ENCODE data around the gene KANK4.

KANK4 gene

DNA sequence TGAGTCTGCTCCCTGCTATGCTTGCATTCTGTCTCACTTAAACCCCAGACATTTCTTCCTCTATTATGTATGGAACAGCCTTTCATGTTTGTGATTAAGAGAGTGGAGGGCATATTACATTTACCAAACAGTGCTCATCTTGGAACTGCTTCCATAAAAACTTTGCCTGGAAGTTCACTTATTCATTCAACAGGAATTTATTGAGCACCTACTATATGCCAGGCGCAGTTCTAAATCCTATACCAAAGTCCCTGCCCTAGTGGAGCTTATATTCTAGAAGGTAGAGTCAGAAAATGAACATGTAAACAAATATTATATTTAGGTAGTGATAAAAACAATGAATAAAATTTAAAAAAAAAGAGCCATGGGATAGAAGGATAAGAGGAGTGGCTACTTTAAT is 49.8 kb downstream of the KANK4 start:
- Histone ChIP-seq H3K4me3 (ENCODE audit: low read depth, low read length) (no peak overlapping the region), H3K9me3 (ENCODE audit: control insufficient read depth, insufficient read depth, low read depth, low read length) (no peaks in the 10 kb centered on the region), H3K27ac (ENCODE audit: low read depth, low read length) (no peak overlapping the region), H3K27me3 (ENCODE audit: control insufficient read depth, insufficient read depth, low read length) (no peaks in the 10 kb centered on the region), H3K36me3 (ENCODE audit: control insufficient read depth, insufficient read depth, low read length) (no peaks in the 10 kb centered on the region), H3K9ac (ENCODE audit: low read length) (no peak overlapping the region), H3K4me1 (ENCODE audit: control insufficient read depth, insufficient read depth, low read length) (peaks cover 15% of the 10 kb centered on the region)

DNA sequence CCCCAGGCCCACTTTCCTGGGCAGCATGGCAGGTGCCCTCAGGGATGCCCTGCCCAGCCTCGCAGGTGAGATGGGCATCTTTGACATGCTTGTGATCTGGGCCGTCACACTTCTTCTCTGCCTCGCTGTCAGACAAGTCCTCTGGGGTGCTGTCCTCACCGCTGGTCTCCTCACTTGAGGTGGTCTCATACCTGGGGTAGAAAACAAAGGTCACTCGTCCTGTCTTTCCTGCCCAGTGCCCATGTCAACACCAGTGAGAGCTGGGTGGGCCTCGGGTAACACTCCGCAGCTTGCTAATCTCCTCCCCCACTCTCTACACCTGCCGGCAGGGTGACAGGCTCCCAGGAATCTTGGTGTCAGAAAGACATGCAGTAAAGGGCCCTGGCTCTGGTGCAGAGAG is 50.9 kb downstream of the KANK4 start:
- no peak overlapping the region for H3K4me3 ChIP-seq (ENCODE audit: low read depth, low read length)
- peaks cover 21% of the 10 kb centered on the region for H3K4me1 ChIP-seq (ENCODE audit: control insufficient read depth, insufficient read depth, low read length)
- H3K27ac ChIP-seq (ENCODE audit: low read depth, low read length): no peak overlapping the region
- H3K36me3 ChIP-seq (ENCODE audit: control insufficient read depth, insufficient read depth, low read length): no peaks in the 10 kb centered on the region
- no peak overlapping the region for H3K9ac ChIP-seq (ENCODE audit: low read length)
- no peaks in the 10 kb centered on the region for H3K9me3 ChIP-seq (ENCODE audit: control insufficient read depth, insufficient read depth, low read depth, low read length)
- no peaks in the 10 kb centered on the region for H3K27me3 ChIP-seq (ENCODE audit: control insufficient read depth, insufficient read depth, low read length)

DNA sequence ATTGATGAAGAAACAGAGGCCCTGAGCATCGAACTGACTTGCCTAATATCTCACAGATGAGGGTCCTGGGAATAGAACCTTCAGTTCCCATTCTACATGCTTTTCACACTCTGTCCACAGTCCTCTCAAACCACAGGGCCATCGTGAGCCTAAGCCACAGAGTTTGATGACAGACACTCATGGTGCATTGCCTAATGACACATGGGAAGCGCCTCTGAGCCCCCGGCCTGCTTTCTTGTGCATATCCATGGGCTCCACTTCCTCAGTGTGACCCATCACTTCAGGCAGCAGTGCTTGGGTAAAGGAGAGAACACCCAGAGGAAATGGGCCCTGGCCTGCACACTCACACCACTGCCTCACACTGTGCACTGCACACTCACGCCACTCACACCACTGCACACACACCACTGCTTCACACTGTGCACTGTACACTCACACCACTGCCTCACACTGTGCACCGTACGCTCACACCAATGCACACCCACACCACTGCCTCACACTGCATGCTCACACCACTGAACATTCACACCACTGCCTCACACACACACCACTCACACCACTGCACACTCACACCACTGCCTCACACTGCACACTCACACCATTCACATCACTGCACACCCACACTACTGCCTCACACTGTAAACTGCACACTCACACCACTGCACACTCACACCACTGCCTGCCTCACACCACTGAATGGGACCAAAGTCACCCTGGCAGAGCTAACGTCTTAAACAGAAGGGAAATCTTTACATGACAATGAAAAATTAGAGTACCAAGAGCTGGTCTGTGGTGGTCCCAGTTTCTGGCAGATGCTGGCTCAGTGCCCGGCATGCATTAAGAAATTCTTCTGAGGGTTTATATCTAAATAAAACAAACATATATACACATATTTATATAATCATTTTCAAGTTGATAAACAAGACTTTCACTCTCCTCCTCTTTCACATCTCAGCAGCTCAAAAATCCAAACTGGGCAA is 53.0 kb downstream of the KANK4 start:
- Histone ChIP-seq H3K9ac (ENCODE audit: low read length) (no peak overlapping the region), H3K36me3 (ENCODE audit: control insufficient read depth, insufficient read depth, low read length) (no peaks in the 10 kb centered on the region), H3K4me1 (ENCODE audit: control insufficient read depth, insufficient read depth, low read length) (peaks cover 12% of the 10 kb centered on the region; the same call in 1 of the 2 replicates), H3K27me3 (ENCODE audit: control insufficient read depth, insufficient read depth, low read length) (no peaks in the 10 kb centered on the region), H3K27ac (ENCODE audit: low read depth, low read length) (no peak overlapping the region), H3K4me3 (ENCODE audit: low read depth, low read length) (no peak overlapping the region), H3K9me3 (ENCODE audit: control insufficient read depth, insufficient read depth, low read depth, low read length) (no peaks in the 10 kb centered on the region)

DNA sequence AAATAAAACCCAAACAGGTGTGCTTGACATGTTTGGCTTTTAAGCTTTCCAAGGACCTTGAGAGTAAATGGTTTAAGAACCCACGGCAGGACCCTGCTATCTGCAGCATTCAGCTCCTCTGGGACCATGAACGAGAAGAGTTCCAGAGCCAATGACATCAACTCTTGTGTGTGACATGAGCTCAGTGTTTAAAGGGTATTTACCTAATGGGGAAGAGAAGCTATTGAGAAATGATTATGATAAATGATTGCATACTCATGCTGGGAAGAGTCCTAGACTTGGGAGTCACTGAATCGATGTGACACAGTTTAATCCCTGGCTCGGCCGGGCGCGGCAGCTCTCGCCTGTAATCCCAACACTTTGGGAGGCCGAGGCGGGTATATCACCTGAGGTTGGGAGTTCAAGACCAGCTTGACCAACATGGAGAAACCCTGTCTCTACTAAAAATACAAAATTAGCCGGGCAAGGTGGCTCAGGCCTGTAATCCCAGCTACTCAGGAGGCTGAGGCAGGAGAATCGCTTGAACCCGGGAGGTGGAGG is 55.4 kb downstream of the KANK4 start:
- peaks cover 10% of the 10 kb centered on the region; the same call in 1 of the 2 replicates for H3K4me1 ChIP-seq (ENCODE audit: control insufficient read depth, insufficient read depth, low read length)
- no peaks in the 10 kb centered on the region for H3K9me3 ChIP-seq (ENCODE audit: control insufficient read depth, insufficient read depth, low read depth, low read length)
- H3K36me3 ChIP-seq (ENCODE audit: control insufficient read depth, insufficient read depth, low read length): no peaks in the 10 kb centered on the region
- no peak overlapping the region for H3K27ac ChIP-seq (ENCODE audit: low read depth, low read length)
- no peak overlapping the region for H3K9ac ChIP-seq (ENCODE audit: low read length)
- no peaks in the 10 kb centered on the region for H3K27me3 ChIP-seq (ENCODE audit: control insufficient read depth, insufficient read depth, low read length)
- no peak overlapping the region for H3K4me3 ChIP-seq (ENCODE audit: low read depth, low read length)

DNA sequence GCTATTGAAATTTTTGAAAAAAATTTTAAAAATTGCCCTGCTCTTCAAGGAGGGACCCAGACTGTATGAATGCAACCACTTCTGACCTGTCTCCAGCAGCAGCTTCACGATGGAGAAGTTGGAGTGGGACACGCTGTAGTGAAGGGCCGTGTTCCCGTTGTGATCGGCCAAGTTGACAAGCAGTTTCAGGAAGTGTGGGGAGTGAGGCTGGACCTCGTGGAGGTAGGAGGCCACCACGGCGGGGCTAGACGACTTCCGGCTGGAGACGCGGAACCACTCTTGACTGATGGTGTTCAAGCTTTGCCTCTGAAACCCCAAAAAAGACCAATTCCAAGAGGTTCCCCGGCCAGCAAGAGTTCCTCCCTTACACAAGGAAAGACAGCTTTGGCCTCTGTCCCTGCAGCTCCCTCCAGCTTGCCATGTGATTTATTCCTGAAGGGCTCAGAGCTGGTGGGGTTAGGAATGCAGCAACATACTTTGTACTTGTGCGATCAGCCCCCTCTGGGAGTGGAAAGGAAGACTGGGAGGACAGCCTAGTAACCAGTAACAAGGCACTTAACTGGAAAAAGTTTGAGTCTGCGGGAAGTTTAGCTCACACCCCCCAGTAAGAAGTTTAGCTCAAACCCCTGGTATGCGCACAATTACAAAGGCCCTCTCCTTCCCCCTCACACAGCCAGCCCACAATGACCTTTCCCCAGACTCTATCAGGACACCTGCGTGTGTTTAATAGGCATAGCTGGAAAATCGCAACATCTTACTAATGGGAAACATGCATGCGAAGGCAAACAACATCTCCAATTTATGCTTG is 56.0 kb downstream of the KANK4 start:
- Histone ChIP-seq H3K4me1 (ENCODE audit: control insufficient read depth, insufficient read depth, low read length) (peaks cover 10% of the 10 kb centered on the region; the same call in 1 of the 2 replicates), H3K9ac (ENCODE audit: low read length) (no peak overlapping the region), H3K27ac (ENCODE audit: low read depth, low read length) (no peak overlapping the region), H3K4me3 (ENCODE audit: low read depth, low read length) (no peak overlapping the region), H3K9me3 (ENCODE audit: control insufficient read depth, insufficient read depth, low read depth, low read length) (no peaks in the 10 kb centered on the region), H3K27me3 (ENCODE audit: control insufficient read depth, insufficient read depth, low read length) (no peaks in the 10 kb centered on the region), H3K36me3 (ENCODE audit: control insufficient read depth, insufficient read depth, low read length) (no peaks in the 10 kb centered on the region)

DNA sequence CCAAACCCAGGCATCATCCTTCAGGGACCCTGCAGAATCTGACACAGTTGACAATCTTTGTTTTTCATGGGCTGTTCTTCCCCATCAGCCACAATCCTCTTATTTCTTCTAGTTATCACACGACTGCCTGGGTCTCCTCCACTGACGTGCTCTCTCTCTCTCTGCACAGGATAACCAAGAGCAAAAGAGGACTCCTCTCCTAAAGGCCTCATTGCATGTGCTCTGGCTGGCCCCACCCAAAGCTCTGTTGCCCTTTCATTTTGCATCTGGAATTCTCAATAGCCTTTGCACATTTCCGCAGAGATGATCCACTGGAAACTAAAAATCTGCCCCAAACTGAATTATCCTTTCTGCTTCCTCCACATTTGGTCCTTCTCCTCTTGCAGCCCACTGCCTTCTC is 58.5 kb downstream of the KANK4 start:
- no peak overlapping the region for H3K4me3 ChIP-seq (ENCODE audit: low read depth, low read length)
- H3K4me1 ChIP-seq (ENCODE audit: control insufficient read depth, insufficient read depth, low read length): peaks cover 10% of the 10 kb centered on the region; the same call in 1 of the 2 replicates
- H3K9me3 ChIP-seq (ENCODE audit: control insufficient read depth, insufficient read depth, low read depth, low read length): no peaks in the 10 kb centered on the region
- H3K9ac ChIP-seq (ENCODE audit: low read length): no peak overlapping the region
- no peaks in the 10 kb centered on the region for H3K36me3 ChIP-seq (ENCODE audit: control insufficient read depth, insufficient read depth, low read length)
- no peaks in the 10 kb centered on the region for H3K27me3 ChIP-seq (ENCODE audit: control insufficient read depth, insufficient read depth, low read length)
- H3K27ac ChIP-seq (ENCODE audit: low read depth, low read length): no peak overlapping the region

DNA sequence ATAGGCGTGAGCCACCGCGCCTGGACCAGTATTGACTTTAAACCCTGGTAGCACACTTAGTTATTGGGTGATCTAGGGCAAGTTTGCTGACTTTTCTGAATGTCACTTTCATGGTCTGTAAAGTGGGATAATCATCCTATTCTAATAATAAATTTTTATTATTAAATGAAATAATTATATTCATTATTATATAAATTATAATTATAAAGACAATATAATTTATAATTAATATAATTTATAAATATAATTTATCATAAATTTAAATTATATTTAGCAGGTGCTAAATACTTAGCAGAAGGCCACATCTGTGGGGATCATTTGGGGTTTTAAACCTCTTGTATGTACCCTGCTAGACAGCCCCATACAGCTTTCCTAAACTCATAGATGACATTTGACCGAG is 59.7 kb downstream of the KANK4 start:
- Histone ChIP-seq H3K27me3 (ENCODE audit: control insufficient read depth, insufficient read depth, low read length) (no peaks in the 10 kb centered on the region), H3K9ac (ENCODE audit: low read length) (no peak overlapping the region), H3K9me3 (ENCODE audit: control insufficient read depth, insufficient read depth, low read depth, low read length) (no peaks in the 10 kb centered on the region), H3K4me1 (ENCODE audit: control insufficient read depth, insufficient read depth, low read length) (peaks cover 10% of the 10 kb centered on the region; the same call in 1 of the 2 replicates), H3K4me3 (ENCODE audit: low read depth, low read length) (no peak overlapping the region), H3K27ac (ENCODE audit: low read depth, low read length) (no peak overlapping the region), H3K36me3 (ENCODE audit: control insufficient read depth, insufficient read depth, low read length) (no peaks in the 10 kb centered on the region)

DNA sequence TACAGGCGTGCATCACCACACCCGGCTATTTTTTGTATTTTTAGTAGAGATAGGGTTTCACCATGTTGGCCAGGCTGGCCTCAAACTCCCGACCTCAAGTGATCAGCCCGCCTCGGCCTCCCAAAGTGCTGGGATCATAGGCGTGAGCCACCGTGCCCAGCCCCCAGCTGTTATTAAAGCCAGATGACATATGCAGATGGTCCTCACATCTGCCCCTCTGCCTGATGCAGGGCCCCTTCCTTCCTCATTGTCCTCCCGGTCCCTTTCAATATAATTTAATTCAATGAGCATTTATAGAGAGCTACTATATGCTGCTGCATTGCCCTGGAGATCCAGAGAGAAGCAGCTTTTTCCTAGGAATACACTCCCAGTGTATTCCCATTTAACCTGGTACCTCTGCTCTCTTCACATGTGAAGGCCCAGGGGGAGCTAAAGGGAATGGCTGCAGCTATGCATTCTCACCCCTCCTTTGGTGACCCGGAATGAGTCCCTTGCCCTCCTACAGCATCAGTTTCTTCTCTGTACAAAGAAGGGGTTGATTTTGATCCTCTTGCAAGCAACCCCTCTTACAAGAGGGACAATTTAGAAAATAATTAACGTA is 69.0 kb downstream of the KANK4 start:
- H3K4me3 ChIP-seq (ENCODE audit: low read depth, low read length): no peak overlapping the region
- H3K9ac ChIP-seq (ENCODE audit: low read length): no peak overlapping the region
- H3K4me1 ChIP-seq (ENCODE audit: control insufficient read depth, insufficient read depth, low read length): peaks cover under 1% of the 10 kb centered on the region; the same call in 1 of the 2 replicates
- no peaks in the 10 kb centered on the region for H3K27me3 ChIP-seq (ENCODE audit: control insufficient read depth, insufficient read depth, low read length)
- no peak overlapping the region for H3K27ac ChIP-seq (ENCODE audit: low read depth, low read length)
- H3K36me3 ChIP-seq (ENCODE audit: control insufficient read depth, insufficient read depth, low read length): no peaks in the 10 kb centered on the region
- no peaks in the 10 kb centered on the region for H3K9me3 ChIP-seq (ENCODE audit: control insufficient read depth, insufficient read depth, low read depth, low read length)

DNA sequence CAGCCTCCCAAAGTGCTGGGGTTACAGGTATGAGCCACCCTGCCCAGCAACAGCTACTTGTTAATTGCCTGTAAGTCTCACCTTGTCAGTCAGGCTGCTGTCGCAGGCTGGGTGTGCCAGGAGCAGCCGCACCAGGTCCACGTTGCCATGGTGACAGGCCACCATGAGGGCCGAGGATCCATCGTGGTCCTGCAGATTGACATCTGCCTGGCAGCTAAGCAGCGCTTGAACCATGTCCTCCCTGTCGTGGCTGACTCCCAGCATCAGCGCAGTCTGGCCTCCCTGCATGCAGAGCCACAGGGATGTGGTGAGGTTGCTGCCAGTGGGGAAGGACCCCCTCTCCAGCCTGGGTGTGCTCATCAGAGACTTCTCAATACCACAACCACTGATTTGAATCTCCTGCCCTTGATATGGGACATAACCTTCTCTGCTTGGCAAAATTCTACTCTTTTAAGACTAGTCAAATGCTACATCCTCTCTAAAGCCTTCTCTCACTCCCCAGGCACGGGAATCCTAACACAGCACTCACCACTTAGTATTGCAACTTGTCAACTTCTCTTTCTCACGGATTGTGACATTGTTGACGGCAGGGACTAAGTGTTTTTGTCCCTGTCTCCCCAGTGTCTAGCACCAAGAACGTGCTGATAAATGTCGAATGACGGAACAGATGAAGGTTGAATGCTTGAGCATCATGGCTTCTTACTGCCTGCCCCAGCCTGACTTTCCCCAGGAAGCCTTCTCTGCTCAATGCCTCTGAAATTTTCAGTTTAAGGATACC is 71.7 kb downstream of the KANK4 start:
- Histone ChIP-seq H3K9me3 (ENCODE audit: control insufficient read depth, insufficient read depth, low read depth, low read length) (peaks cover 13% of the 10 kb centered on the region; the same call in 1 of the 2 replicates), H3K9ac (ENCODE audit: low read length) (no peak overlapping the region), H3K4me1 (ENCODE audit: control insufficient read depth, insufficient read depth, low read length) (peaks cover 7% of the 10 kb centered on the region; the same call in 1 of the 2 replicates), H3K27ac (ENCODE audit: low read depth, low read length) (no peak overlapping the region), H3K4me3 (ENCODE audit: low read depth, low read length) (no peak overlapping the region), H3K36me3 (ENCODE audit: control insufficient read depth, insufficient read depth, low read length) (no peaks in the 10 kb centered on the region), H3K27me3 (ENCODE audit: control insufficient read depth, insufficient read depth, low read length) (no peaks in the 10 kb centered on the region)

DNA sequence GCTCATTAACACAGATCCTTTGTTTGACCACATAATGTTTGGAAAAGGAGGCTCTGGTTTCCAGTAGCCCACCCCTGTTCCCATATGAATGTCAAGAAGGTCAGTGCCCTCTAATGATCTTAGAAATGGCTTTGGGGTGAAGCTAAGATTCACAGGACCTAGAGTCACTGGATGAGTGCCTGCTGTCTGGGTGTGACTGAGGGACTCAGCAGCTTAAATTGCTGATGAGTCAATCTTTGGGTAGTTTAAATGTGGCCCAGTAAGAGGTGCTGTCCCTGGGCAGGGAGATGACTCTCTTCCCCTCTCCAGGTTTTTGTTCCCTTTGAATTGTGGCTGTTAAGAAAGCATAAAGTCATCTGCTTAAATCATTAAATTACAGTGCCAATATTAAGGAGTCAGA is 74.0 kb downstream of the KANK4 start:
- Histone ChIP-seq H3K27ac (ENCODE audit: low read depth, low read length) (no peak overlapping the region), H3K36me3 (ENCODE audit: control insufficient read depth, insufficient read depth, low read length) (no peaks in the 10 kb centered on the region)

More for the DNA sequence above, 74.0 kb downstream of the KANK4 start:
- Histone ChIP-seq H3K9me3 (ENCODE audit: control insufficient read depth, insufficient read depth, low read depth, low read length) (peaks cover 13% of the 10 kb centered on the region; the same call in 1 of the 2 replicates), H3K9ac (ENCODE audit: low read length) (no peak overlapping the region), H3K4me1 (ENCODE audit: control insufficient read depth, insufficient read depth, low read length) (peaks cover 7% of the 10 kb centered on the region; the same call in 1 of the 2 replicates), H3K27me3 (ENCODE audit: control insufficient read depth, insufficient read depth, low read length) (no peaks in the 10 kb centered on the region), H3K4me3 (ENCODE audit: low read depth, low read length) (no peak overlapping the region)

All from HUES6 (cell line).